HG03064 (cell line): ENCODE measurements around the gene TRIML1.
"Not testable (repeated sequence)": the region's sequence is repeated elsewhere in the genome, so short reads cannot be mapped to it uniquely, and the experiment has no call there.

ENCODE experiments used
- ATAC-seq: cut with Tn5 transposase; IDR thresholded peaks from one replicate; pipeline ENCODE4 v1.9.1; 2021; ENCODE audit warnings: low read depth; ENCODE audit not compliant: unreplicated experiment

The TRIML1 gene

DNA sequence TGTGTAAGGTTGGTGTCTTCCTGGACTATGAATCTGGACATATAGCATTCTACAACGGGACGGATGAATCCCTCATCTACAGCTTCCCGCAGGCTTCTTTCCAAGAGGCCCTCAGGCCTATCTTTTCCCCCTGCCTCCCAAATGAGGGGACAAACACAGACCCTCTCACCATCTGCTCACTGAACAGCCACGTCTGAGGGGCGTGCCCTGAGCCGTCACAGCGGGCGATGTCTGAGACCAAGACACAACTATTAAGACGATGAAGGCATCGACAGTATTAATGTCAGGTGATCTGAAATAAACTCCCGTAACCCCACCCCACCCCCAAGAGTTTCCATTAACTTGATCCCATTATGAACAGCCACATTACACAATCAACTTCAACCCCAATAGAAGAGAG, 7.9 kb downstream of the TRIML1 start:
- no peak for ATAC-seq

DNA sequence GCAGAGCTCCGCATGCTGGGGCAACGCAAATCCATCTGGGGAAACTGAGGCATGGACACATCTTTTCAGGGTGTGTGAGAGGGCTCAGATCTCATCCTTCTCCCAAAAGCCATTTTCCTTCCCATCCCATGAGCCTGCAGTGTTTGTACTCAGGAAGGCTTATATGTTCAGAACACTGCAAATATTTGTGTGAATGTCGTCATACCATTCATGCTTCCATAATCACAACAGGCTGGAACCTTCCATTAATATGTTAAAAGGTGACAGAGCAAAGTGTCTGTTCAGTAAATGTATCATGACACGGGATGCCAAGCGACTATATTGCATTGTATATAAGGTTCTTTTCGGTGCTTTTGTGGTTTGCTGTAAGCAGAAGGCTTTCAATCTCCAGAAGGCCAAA, 8.5 kb downstream of the TRIML1 start:
- no peak for ATAC-seq

- no peak for ATAC-seq
These were observed 15.6 kb downstream of the TRIML1 start for GRCh38 chr4:188154668-188155405.

DNA sequence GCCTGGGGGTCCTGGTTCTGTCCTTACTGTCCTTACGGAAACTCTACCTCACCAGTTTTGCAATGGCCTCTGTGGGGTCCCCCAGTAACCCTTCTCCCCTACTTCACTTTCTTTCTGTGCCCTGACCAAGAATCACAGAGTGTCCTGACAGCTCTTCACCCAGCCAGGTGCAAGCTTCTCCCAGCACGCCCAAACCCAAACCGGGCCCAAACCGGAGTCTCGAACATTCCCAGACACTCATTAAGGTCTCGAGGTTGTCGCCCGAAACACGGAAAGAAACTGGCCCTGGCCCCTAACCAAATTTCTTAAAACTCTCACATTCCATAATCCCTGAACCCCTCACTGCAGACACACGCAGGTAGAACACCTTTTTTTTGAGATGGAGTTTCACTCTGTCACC, 19.1 kb downstream of the TRIML1 start:
- ATAC-seq: no peak

DNA sequence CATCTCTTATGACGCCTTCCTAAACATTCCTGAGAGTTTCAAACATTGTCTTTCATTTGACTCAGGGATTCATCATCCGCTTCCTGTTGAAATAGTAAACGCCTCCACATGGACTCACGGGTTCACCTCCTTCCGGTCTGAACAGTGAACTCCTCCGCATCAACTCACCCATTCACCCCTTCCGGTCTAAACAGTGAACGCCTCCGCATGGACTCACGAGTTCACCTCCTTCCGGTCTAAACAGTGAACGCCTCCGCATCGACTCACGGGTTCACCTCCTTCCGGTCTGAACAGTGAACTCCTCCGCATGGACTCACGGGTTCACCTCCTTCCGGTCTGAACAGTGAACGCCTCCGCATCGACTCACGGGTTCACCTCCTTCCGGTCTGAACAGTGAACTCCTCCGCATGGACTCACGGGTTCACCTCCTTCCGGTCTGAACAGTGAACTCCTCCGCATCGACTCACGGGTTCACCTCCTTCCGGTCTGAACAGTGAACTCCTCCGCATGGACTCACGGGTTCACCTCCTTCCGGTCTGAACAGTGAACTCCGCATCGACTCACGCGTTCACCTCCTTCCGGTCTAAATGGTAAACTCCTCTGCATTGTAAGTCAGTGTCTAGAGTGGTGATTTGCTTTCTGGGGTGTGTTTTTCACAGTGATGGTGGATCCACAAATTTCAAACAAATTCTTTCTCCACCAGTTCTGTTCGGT, 20.4 kb downstream of the TRIML1 start:
- ATAC-seq: not testable (repeated sequence)

- ATAC-seq: no peak
These were observed 21.2 kb downstream of the TRIML1 start for GRCh38 chr4:188160406-188160805.

- no peak for ATAC-seq
These were observed 21.9 kb downstream of the TRIML1 start for GRCh38 chr4:188161167-188161566.

DNA sequence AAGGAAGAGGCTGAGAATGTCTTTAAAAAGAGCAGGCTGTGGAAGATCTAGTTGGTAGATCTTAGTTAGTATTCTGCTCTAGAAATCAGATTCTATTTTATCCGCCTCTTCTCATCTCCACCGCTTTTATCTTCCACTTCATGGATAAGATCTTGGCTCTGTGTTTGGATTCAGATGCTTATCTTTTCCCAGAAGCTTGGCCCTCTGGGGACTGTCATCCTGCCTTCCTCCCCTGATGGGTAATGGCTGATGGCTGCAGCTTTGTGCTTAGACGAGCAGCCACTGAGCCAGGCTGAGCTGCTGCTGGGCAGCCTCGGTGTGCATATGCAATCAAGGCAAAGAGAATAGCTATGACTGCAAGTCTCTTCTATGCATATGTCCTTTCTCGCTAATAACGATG, 23.5 kb downstream of the TRIML1 start:
- ATAC-seq: no peak

DNA sequence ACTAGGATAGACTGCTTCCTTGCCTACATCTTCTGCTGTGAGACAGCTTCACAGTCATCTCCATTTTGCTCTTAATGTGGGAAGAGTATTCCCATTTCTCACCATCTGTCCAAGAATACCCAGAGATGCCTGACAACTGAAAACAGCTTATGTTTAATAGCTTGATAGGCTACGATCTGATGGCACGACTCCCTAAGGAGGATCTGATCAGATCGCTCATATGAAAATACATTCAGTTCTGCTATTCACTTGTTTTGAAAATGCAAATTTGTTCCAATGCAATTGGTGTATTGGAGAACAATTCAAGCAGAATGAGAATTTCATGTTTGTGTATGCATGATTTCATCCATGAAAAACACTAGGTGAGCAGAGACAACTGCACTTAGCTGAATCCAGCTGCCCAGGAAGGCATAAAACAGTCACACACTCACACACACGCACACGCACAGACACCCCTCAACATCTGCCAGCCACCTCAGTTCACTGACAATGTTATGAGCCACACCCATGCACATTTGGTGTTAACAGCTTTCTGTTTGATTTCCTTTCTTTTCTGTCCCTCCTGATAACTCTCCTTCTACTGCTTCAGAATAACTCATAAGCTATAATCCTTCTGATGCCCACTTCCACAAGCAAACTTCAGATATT, 29.6 kb downstream of the TRIML1 start:
- no peak for ATAC-seq

GRCh38 chr4:188171551-188171950, 32.3 kb downstream of the TRIML1 start:
- ATAC-seq: no peak

GRCh38 chr4:188175288-188175687, 36.0 kb downstream of the TRIML1 start:
- no peak for ATAC-seq

DNA sequence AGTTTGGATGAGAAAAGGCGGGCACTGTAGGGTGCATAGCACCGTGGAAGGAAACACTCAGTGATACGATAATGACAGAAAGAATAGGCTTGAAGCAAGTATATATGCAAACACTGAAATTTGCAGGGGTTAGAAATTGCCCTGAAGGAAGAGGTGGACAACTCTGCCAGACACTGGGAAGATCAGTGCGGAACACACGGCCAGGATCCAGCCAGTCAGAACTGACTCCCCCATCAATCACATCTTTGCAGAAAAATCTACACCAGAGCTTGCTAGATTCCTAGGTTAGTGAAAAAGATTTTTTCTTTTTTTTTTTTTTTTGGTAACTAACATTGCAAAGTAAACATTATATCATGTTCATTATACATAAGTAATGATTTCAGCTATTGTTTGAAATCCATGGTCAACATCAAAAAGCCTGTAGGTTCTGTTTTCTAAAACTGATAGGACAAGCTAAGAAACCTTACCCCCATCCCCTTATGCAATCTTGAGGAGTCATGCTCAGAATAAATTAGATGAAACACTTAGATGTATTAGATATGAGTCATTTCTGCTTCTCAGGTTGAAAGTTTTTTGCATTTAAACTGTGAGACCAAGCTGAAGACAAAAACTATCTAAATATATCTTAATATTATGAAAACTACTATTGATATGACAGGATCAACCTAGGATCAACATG, 38.9 kb downstream of the TRIML1 start:
- no peak for ATAC-seq

GRCh38 chr4:188178806-188179205, 39.6 kb downstream of the TRIML1 start:
- no peak for ATAC-seq

DNA sequence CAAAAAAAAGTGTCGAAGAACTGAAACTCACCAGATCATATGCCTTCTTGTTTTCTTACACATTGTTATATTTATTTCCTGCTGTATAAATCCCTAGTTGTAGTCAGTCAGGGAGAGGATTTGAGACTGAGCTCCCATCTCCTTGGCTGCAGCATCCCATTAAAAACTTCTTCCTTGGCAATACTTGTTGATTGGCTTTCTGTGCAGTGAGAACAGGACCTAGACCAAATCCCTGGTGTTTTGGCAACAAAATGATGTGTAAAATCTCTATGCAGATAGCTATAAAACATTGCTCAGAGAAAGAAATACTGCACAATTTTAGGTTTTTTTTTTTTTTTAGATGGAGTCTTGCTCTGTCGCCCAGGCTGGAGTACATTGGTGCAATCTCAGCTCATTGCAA, 47.9 kb downstream of the TRIML1 start:
- ATAC-seq: no peak

GRCh38 chr4:188190461-188190860, 51.2 kb downstream of the TRIML1 start:
- no peak for ATAC-seq

DNA sequence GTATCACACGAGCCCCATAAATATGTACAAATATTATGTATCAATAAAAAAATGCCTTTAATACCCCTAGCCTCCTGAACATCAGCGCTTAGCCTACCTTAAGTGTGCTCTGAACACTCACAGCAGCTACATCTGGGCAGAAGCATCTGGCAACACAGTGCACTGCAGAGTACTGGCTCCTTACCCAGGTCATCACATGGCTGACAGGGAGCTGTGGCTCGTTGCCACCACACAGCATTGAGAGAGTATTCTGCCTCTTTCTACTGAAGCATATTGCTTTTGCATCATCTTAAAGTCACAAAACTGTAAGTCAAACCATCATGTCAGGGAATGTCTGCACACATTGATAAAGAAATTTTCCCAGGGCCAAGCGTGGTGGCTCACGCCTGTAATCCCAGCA, 55.2 kb downstream of the TRIML1 start:
- no peak for ATAC-seq

DNA sequence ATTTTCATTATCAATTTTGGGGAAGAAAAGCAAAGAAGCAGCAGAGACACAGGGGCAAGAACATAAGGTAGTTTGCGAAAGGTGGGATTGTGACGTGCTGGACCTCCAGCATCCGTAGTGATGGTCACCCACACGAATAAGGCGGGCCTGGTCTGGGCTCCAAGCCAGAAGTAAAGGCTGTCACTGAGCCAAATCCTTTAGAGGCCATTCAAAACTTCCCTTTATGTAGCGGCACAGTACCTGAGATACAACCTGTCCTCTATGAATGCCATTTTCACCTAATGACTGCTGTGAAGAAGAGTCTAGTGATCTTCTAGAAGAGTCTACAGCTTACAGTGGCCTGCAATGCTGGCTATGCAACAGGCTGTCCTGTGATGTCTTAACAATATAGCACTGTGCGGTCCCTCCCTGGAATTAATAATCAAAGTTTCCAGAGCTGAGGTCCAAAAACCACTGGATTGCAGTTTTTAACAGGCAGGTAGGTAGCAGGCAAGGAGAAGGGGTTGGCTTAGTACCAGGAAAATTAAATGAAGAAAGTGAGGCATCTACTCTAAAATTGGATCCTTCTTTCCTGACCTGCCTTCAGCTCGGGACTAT, 56.2 kb downstream of the TRIML1 start:
- ATAC-seq: no peak

DNA sequence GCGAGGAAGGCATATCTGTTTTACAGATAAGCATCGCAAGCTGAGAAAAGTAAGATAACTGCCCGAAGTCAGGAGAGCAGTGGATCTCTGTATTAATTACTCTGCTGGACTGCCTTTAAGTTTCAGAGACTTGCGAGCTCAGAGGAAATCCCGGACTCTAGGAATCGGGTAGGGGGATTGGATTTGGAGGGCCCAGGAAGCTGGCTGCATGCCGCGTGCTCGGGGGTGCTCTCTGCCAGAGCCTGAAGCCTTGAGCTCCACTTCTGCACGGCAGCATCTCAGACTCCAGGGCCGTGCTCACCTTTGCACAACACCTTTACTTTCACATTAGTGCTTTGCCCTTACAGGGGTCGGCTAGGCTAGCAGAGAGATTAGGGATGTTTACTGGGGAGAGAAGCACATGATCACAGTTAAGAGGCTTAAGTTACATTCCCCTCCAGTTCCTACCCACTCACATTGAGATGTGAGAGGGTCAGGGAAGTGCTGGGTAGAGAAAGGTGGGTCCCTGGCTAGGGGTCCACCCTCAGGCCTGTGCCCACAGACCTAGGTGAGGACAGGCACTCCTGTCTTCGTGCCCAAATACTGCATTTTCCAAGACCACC, 57.0 kb downstream of the TRIML1 start:
- no peak for ATAC-seq
